Stomach (tissue), 9 donors: ENCODE measurements around the gene TNS3. TPM values are rescaled to one million over a fixed set of nuclear protein-coding genes. Genes with fewer than 3 reads are reported as not detected.

ENCODE experiments used
- DNase-seq, 2 donors: peaks; one replicate each; pipeline versions ENCODE4 v3.0.0 to v3.0.0-alpha.2; 2013 to 2019
- H3K27ac ChIP-seq, 5 donors: fragments of 200-600 bp in 4 of 5; sonication (generic) in 4 of 5; one replicate each; pipeline ENCODE4 v1.5.1; 2013 to 2019; ENCODE audit warnings: mild to moderate bottlenecking in 1 of 5, moderate library complexity in 1 of 5
- H3K27me3 ChIP-seq, 3 donors: fragments of 200-600 bp; sonication (generic); one replicate each; pipeline ENCODE4 v1.5.1; 2017 to 2019; ENCODE audit warnings: mixed run types in 1 of 3
- H3K36me3 ChIP-seq, 4 donors: fragments of 200-600 bp; sonication (generic); 1 replicate in 3 of 4; 2 replicates in 1 of 4; pipeline ENCODE4 v1.5.1; 2016 to 2019
- H3K4me1 ChIP-seq, 4 donors: fragments of 200-600 bp; sonication (generic); one replicate each; pipeline ENCODE4 v1.5.1; 2016 to 2019
- H3K4me3 ChIP-seq, 4 donors: fragments of 200-600 bp; sonication (generic) in 3 of 4; one replicate each; pipeline ENCODE4 v1.5.1; 2016 to 2019; ENCODE audit warnings: mild to moderate bottlenecking in 1 of 4
- H3K9me3 ChIP-seq, 4 donors: fragments of 200-600 bp; sonication (generic); one replicate each; pipeline ENCODE4 v1.5.1; 2016 to 2019
- EP300 ChIP-seq: sonication (generic); formaldehyde crosslinking; IDR thresholded peaks from one replicate; pipeline ENCODE4 v1.6.1; 2017; ENCODE audit warnings: antibody characterized with exemption
- POLR2A ChIP-seq, 4 donors: fragments of 450-650 bp; IDR thresholded peaks; one replicate each; pipeline ENCODE4 v1.6.1; 2016; ENCODE audit warnings: antibody characterized with exemption in 4 of 4, control low read depth in 2 of 4, mild to moderate bottlenecking in 1 of 4, moderate library complexity in 1 of 4
- POLR2AphosphoS5 ChIP-seq, 3 donors: sonication (generic); formaldehyde crosslinking; IDR thresholded peaks; one replicate each; pipeline ENCODE4 v1.6.1; 2016; ENCODE audit warnings: antibody characterized with exemption in 3 of 3
- whole genome bisulfite sequencing, 5 donors: extraction: QIAGEN DNeasy Blood & Tissue Kit in 3 of 5; methylation state at CpG; one replicate each; pipeline versions ENCODE4 v1.1.5 to v1.1.7; 2013 to 2018; 5-methylcytosine and 5-hydroxymethylcytosine counted together
- intact Hi-C: fragments of 100-400 bp; cut with DNase I; formaldehyde crosslinking; loops from one replicate; pipeline ENCODE4 v1.15.1; 2023; ENCODE audit warnings: low total_unique reads
- polyA plus RNA-seq, 3 donors: library from polyadenylated mRNA; stranded (reverse); fragments of 200-250 nt; gene quantifications; one replicate each; pipeline ENCODE4 v1.2.3, GENCODE V29; 2013
- total RNA-seq, 5 donors: library from RNA; depleted of rRNA; stranded (reverse); fragments of >200 nt; gene quantifications; one replicate each; pipeline versions ENCODE4 v1.1.0 to v1.2.3, GENCODE V29; 2014 to 2016
- TF ChIP-seq, protein P1 (sequence below), 7 experiments: fragments of 450-650 bp in 4 of 7; fragments of 200-600 bp in 3 of 7; sonication (generic) in 3 of 7; IDR thresholded peaks; one replicate each; pipeline ENCODE4 v1.5.1; 2016 to 2019; ENCODE audit warnings: antibody characterized with exemption in 7 of 7, control low read depth in 2 of 7, mild to moderate bottlenecking in 1 of 7
- donor health status: healthy with polysubstance abuse.
- donor health status: Bipolar disorder and iron deficiency.
- donor health status: healthy.

The TNS3 gene
- total and polyA plus RNA-seq, 8 donors = 10.0 to 105 (median 41.0) TPM

DNA sequence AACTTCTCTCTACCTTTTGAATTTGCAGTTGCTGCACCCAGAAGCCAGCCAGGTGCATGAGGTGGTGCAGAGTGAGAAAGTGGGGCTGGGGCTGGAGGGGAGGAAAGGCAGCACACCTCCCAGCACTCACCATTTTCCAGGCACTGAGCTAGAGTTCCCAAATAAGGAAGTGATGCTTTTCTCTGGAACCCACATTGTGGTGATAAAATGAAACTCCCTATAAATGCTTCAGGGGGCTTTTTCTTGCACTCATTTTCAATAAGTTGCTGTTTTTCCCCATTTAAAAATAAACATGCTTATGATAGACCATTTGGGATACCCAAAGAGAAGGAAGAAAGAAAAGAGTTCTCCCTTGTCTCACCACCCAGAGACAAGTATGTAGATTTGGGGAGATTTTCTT, 42.8 kb upstream of the TNS3 start:
- Histone ChIP-seq H3K36me3 (no peaks in the 10 kb centered on the region), H3K27ac (no peak overlapping the region), H3K27me3 (no peaks in the 10 kb centered on the region), H3K4me3 (no peak overlapping the region), H3K4me1 (peaks cover 21 to 30% (median 26%) of the 10 kb centered on the region in 4 donors), H3K9me3 (no peaks in the 10 kb centered on the region)
- intact Hi-C loops = no loop called here
- TF ChIP-seq, protein P1, sequence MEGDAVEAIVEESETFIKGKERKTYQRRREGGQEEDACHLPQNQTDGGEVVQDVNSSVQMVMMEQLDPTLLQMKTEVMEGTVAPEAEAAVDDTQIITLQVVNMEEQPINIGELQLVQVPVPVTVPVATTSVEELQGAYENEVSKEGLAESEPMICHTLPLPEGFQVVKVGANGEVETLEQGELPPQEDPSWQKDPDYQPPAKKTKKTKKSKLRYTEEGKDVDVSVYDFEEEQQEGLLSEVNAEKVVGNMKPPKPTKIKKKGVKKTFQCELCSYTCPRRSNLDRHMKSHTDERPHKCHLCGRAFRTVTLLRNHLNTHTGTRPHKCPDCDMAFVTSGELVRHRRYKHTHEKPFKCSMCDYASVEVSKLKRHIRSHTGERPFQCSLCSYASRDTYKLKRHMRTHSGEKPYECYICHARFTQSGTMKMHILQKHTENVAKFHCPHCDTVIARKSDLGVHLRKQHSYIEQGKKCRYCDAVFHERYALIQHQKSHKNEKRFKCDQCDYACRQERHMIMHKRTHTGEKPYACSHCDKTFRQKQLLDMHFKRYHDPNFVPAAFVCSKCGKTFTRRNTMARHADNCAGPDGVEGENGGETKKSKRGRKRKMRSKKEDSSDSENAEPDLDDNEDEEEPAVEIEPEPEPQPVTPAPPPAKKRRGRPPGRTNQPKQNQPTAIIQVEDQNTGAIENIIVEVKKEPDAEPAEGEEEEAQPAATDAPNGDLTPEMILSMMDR (IDR thresholded peaks at IDR 0.05) = no peak
- no peak for TF ChIP-seq EP300
- no peak for TF ChIP-seq POLR2AphosphoS5 (IDR thresholded peaks at IDR 0.05)
- no peak for TF ChIP-seq POLR2A (IDR thresholded peaks at IDR 0.05)
- no peak for DNase-seq

DNA sequence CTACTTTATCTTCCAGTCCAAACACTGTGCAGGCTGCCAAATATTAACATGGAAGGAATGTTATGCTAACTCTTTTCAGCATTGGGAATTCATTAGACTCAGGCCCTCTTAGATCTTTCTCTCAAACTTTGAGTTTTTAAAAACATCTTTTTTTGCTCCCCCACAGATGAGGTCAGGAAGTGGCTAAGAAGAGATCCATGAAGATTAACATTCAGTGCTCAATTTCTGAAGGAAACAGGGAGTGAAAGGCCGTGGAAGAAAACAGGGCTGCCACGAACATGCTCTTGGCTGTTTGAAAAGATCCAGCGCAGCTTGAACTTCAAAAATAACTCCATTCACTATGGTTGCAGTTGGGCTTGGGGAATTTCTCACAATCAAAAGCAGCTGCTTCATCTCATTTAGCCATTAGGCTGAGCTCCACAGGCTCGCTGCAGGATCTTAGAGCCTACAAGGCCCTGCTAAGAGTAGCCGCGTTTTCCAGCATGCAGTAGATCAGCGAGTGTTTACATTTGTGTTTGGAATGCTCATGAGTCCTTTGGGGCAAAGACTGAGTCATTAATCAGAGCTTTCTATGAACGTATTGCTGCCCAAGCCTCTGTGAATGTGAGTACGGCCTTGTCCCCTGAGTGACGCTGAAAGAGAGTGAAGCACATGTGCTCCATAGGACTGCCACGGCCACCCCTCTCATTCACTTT, 41.2 kb upstream of the TNS3 start:
- intact Hi-C loops = no loop called here
- DNase-seq = peak in 1 of 2 donors; percentile 95

DNA sequence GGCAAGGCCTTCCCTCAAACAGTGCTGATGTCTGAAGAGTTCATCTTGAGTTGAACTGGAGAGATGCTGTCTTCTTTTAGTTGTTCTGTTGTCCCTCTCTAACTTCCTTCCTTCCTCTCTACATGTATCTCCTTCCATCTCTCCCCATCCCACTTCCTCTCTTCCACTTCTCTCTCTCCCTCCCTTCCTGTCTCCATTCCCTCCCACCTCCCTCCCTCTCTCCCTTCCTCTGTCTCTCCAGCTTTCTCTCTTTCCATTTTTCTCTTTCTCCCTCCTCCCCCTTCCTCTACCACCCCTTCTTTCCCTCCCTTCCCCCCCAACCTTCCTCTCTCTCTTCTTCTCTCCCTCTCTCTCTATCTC, 40.7 kb upstream of the TNS3 start:
- H3K4me1 ChIP-seq = peaks cover 21 to 30% (median 26%) of the 10 kb centered on the region in 4 donors
- no peak for DNase-seq
- no peaks in the 10 kb centered on the region for H3K9me3 ChIP-seq
- no peak for TF ChIP-seq POLR2A (IDR thresholded peaks at IDR 0.05)
- TF ChIP-seq EP300 = no peak
- TF ChIP-seq, protein P1 (IDR thresholded peaks at IDR 0.05) = no peak
- TF ChIP-seq POLR2AphosphoS5 (IDR thresholded peaks at IDR 0.05) = no peak
- intact Hi-C loops = no loop called here
- no peaks in the 10 kb centered on the region for H3K27me3 ChIP-seq
- H3K4me3 ChIP-seq = no peak overlapping the region
- H3K27ac ChIP-seq = peak overlapping the region in 4 of 5 donors; percentile 64 to 76 (median 71)
- H3K36me3 ChIP-seq = no peaks in the 10 kb centered on the region

More for the DNA sequence above, 41.2 kb upstream of the TNS3 start:
- H3K9me3 ChIP-seq = no peaks in the 10 kb centered on the region
- H3K27ac ChIP-seq = peak overlapping the region; percentile 5 to 76 (median 69)
- 25 to 38% (median 27%) methylated on average over 11 of the region's 11 CpGs for WGBS, 5 donors
- TF ChIP-seq, protein P1 (IDR thresholded peaks at IDR 0.05) = no peak
- TF ChIP-seq POLR2AphosphoS5 (IDR thresholded peaks at IDR 0.05) = peak; percentile 40 to 75 (median 74)
- peaks cover 21 to 30% (median 26%) of the 10 kb centered on the region in 4 donors for H3K4me1 ChIP-seq
- H3K27me3 ChIP-seq = no peaks in the 10 kb centered on the region
- H3K36me3 ChIP-seq = no peaks in the 10 kb centered on the region
- no peak overlapping the region for H3K4me3 ChIP-seq

- Histone ChIP-seq H3K27ac (peak overlapping the region in 4 of 5 donors; percentile 64 to 76 (median 71)), H3K27me3 (no peaks in the 10 kb centered on the region), H3K9me3 (no peaks in the 10 kb centered on the region), H3K36me3 (no peaks in the 10 kb centered on the region), H3K4me1 (peaks cover 21 to 30% (median 26%) of the 10 kb centered on the region in 4 donors), H3K4me3 (no peak overlapping the region)
- TF ChIP-seq POLR2AphosphoS5 (IDR thresholded peaks at IDR 0.05) (no peak), EP300 (no peak), POLR2A (IDR thresholded peaks at IDR 0.05) (no peak)
- TF ChIP-seq, protein P1 (IDR thresholded peaks at IDR 0.05) = no peak
- intact Hi-C loops = no loop called here
- WGBS, 5 donors = 69 to 82% (median 80%) methylated on average over 14 of the region's 14 CpGs
- DNase-seq = peak in 1 of 2 donors; percentile 50
Measured at GRCh38 chr7:47621979-47622561, 40.2 kb upstream of the TNS3 start.
